ENCODE measurements around the gene CNOT1.
A peak's percentile ranks its signal among the peaks of the same experiment; 100 is the strongest.
"Not testable (repeated sequence)": the region's sequence is repeated elsewhere in the genome, so short reads cannot be mapped to it uniquely, and the experiment has no call there.

CNOT1 gene

GRCh38 chr16:58629733-58630640 is at the start of gene CNOT1:
CNOT1 (minus strand) TSS chr16:58629826; CDS start chr16:58599337, 30,489 bp downstream.
- in situ Hi-C loops (cut with MboI; ENCODE audit: low pct_unique_long_range_greater_than_20kb, low sequenced_read_pairs): no loop called here
- DNase-seq: peak; percentile 100

DNA sequence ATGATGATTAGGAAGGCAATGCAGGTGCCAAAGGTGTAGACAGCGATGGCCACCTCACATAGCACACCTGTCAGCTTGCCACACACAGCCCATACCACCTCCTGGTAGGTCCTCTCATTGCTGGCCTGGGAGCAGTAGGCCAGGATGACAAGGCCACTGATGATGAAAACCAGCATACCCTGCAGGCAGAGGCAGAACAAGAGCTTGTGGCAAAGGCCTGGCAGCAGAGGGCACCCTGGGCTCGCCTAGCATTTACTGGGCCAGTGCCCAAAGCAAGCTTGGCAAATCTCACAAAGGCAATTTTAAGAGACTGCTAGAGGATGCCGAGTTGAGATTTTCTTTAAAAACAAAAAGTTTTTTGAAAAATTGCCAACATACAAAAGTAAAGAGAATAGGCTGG is 49.1 kb upstream of the CNOT1 start:
- in situ Hi-C loops (cut with MboI; ENCODE audit: low pct_unique_long_range_greater_than_20kb, low sequenced_read_pairs): no loop called here
- DNase-seq: no peak

DNA sequence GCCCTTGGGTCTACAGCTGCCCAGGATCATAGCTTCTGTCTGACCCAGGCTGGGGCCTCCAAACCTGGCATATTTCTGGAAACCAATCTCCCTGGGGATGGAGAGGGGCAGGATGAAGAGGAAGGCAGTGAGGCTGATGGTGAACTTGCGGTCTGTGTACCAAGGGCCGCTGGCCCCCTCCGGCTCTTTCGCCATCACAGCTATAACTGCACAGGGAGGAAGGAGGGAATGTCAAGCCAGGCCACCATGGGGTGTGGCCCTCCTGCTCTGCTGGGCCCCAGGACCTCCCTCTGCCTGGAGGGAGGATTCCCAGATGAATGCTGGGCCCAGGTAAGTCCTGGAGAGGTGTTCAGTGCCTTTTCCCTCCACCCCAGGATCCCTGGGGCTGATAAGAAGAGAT is 48.6 kb upstream of the CNOT1 start:
- in situ Hi-C loops (cut with MboI; ENCODE audit: low pct_unique_long_range_greater_than_20kb, low sequenced_read_pairs): no loop called here
- DNase-seq: no peak

DNA sequence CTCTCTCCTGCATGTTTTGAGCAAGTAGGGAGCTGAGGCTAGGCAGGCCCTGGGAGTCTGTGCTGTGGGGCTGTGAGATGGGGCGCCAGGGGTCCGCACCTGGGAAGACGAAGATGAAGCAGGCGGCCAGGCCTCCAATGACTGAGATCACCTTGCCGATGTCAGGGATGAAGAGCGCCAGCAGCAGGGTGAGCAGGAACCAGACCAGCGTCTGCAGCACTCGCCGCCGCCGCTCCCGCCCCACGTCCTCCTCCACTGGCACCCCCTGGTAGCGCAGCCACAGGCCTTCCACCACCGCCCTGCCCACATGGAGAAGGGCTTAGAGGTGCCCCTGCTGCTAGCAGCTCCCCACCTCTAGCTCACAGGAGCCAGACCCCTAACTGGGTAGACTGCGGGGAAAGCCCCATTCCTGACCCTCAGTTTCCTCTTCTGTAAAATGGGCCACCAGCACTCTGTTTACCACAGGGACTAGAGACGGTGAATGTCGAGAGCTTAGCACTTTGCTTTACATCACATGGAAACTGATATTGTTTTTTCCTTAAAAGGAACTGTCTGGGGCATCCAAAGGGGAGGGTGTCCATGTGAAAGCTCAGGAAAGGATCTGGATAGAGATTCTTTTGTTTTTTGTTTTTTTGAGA is 41.4 kb upstream of the CNOT1 start:
- in situ Hi-C loops (cut with MboI; ENCODE audit: low pct_unique_long_range_greater_than_20kb, low sequenced_read_pairs): loop anchor here (25.0 kb wide), 1 partner anchor 334 kb away; no protein-coding TSS in a partner anchor
- no peak for DNase-seq

DNA sequence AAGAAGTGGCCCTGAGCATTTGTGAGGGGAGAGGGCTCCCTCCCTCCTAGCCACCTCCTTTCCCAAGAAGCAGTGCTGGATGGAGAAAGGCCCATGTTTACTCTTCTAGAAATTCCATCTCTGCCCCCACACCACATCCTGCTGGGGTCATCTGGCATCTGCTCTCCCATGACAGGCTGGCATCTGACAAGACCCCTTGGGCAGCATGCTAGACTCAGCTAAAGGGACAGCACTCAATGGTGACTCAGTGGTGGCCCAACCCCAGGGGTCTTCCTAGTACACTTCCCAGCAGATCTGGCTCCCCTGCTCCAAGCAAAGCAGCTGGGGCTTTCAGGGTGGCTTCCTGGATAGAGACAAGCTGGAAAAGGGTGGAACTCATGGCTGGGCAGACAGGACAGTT is 40.6 kb upstream of the CNOT1 start:
- in situ Hi-C loops (cut with MboI; ENCODE audit: low pct_unique_long_range_greater_than_20kb, low sequenced_read_pairs): loop anchor here (25.0 kb wide), 1 partner anchor 333 kb away; no protein-coding TSS in a partner anchor

DNA sequence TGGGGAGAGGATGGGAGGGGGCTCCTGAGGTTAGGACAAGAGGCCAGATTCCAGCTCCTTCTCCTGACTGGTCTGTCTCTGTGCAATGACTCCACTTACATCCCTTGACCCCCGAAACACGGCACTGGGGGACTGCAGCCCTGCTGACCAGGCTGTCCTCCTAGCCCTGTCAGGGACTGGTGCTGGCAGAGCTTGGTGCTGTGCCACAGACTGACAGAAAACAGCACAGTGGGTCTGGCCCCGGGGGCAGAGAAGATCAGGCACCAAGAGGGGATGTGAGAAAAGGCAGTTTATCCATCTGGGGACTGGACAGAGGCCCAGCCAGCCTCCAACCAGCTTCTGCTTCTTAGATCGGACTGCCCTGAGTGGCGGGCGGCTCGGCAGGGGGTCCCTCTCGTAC is 35.6 kb upstream of the CNOT1 start:
- DNase-seq: no peak
- in situ Hi-C loops (cut with MboI; ENCODE audit: low pct_unique_long_range_greater_than_20kb, low sequenced_read_pairs): loop anchor here (25.0 kb wide), 1 partner anchor 328 kb away; no protein-coding TSS in a partner anchor

More for the DNA sequence above, 40.6 kb upstream of the CNOT1 start:
- no peak for DNase-seq

- in situ Hi-C loops (cut with MboI; ENCODE audit: low pct_unique_long_range_greater_than_20kb, low sequenced_read_pairs): loop anchor here (25.0 kb wide), 1 partner anchor 324 kb away; no protein-coding TSS in a partner anchor
- DNase-seq: peak; percentile 78
These were observed 31.7 kb upstream of the CNOT1 start for GRCh38 chr16:58661199-58661830.

- in situ Hi-C loops (cut with MboI; ENCODE audit: low pct_unique_long_range_greater_than_20kb, low sequenced_read_pairs): loop anchor here (25.0 kb wide), 1 partner anchor 323 kb away; no protein-coding TSS in a partner anchor
- DNase-seq: not testable (repeated sequence)
These were observed 30.3 kb upstream of the CNOT1 start for GRCh38 chr16:58659911-58660310.

- DNase-seq: peak; percentile 9
These were observed 29.2 kb upstream of the CNOT1 start for GRCh38 chr16:58658796-58659211.

DNA sequence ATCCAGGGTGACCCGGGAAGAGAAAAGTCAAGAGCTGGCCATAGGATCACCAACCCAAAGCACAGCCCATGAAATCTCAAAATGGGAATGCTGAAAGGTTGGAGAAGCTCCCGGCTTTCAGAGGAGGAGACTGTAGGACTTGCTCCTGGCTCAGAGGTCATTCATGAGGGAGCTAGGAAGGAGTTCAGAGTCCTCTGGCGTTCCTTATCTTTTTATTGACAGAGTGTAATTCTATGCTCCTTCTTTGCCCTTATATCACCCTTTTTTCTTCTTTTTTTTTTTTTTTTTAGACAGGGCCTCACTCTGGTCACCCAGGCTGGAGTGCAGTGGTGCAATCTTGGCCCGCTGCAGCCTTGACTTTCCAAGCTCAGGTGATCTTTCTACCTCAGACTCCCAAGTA is 27.3 kb upstream of the CNOT1 start:
- DNase-seq: no peak
- in situ Hi-C loops (cut with MboI; ENCODE audit: low pct_unique_long_range_greater_than_20kb, low sequenced_read_pairs): loop anchor here (25.0 kb wide), 1 partner anchor 320 kb away; no protein-coding TSS in a partner anchor

More at GRCh38 chr16:58658796-58659211, 29.2 kb upstream of the CNOT1 start:
- in situ Hi-C loops (cut with MboI; ENCODE audit: low pct_unique_long_range_greater_than_20kb, low sequenced_read_pairs): loop anchor here (25.0 kb wide), 1 partner anchor 322 kb away; no protein-coding TSS in a partner anchor

DNA sequence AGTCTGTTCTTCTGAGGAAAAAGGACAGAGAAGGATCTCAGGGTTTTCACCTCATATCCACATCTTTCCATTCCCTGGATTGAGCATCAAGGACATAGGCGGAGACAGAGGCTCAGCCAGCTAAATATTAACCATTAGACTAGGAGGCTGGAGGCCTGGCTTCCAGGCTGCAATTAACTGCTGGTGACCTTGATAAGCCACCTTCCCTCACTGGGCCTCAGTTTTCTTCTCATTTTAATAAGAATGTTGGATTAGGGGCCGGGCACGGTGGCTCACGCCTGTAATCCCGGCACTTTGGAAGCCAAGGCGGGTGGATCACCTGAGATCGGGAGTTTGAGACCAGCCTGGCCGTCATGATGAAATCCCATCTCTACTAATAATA is 25.6 kb upstream of the CNOT1 start:
- DNase-seq: no peak
- in situ Hi-C loops (cut with MboI; ENCODE audit: low pct_unique_long_range_greater_than_20kb, low sequenced_read_pairs): loop anchor here (25.0 kb wide), 1 partner anchor 318 kb away; no protein-coding TSS in a partner anchor

DNA sequence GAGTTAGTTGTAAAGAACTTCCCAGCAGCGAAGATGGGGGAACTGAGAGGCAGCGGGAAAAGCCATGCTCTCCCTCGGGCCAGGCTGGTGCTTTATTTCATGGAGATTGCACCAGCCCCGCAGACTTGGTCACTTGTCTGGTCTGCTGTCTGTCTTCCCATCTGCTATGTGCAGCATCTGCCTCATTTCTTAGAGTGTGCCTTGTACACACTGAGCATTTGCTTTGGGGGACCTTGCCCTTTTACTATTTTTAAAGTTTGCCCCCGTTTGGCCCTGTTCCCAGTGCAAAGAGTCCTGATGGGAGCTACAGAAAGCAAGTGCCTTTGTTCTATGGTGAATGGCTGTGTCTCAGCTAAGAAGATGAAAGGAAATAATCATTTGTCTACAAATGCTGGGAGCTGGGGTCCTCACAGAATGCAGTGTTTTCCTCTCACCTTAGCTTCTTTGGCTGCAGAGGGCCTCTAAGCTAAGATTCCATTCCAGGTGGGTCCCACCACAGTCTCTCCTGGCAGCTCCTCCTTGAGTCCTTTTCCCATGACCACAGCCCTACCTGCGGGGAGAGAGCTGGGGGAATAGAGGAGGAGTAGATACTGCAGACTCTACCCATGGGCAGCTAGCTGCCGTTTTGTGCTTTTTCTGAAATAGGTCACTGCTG is 25.1 kb upstream of the CNOT1 start:
- no peak for DNase-seq
- in situ Hi-C loops (cut with MboI; ENCODE audit: low pct_unique_long_range_greater_than_20kb, low sequenced_read_pairs): loop anchor here (25.0 kb wide), 1 partner anchor 317 kb away; no protein-coding TSS in a partner anchor

GRCh38 chr16:58652741-58653140 is 23.1 kb upstream of the CNOT1 start:
- no peak for DNase-seq
- in situ Hi-C loops (cut with MboI; ENCODE audit: low pct_unique_long_range_greater_than_20kb, low sequenced_read_pairs): loop anchor here (25.0 kb wide), 1 partner anchor 315 kb away; no protein-coding TSS in a partner anchor

- no peak for DNase-seq
- in situ Hi-C loops (cut with MboI; ENCODE audit: low pct_unique_long_range_greater_than_20kb, low sequenced_read_pairs): loop anchor here (25.0 kb wide), 1 partner anchor 315 kb away; no protein-coding TSS in a partner anchor
These were observed 22.3 kb upstream of the CNOT1 start for GRCh38 chr16:58651965-58652348.

- in situ Hi-C loops (cut with MboI; ENCODE audit: low pct_unique_long_range_greater_than_20kb, low sequenced_read_pairs): loop anchor here (25.0 kb wide), 1 partner anchor 312 kb away; no protein-coding TSS in a partner anchor
- DNase-seq: no peak
These were observed 20.1 kb upstream of the CNOT1 start for GRCh38 chr16:58649707-58650106.

DNA sequence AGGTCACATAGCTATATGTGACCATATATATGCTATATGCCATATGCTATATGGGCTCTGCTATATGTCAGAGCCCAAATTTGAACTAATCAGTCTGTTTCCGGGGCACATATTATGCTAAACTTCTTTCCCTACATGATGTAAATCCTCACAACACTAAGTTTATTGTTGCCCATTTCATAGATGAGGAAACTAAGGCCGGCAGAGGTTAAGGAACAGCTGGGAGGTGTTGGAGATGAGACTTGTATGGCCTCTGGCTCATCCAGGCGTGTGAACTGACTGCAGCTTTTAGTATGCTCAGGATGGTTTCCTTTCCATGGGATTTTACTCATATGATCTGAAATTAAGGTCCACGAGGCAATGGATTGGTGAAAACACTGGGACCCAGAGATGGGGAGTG is 17.5 kb upstream of the CNOT1 start:
- DNase-seq: no peak
- in situ Hi-C loops (cut with MboI; ENCODE audit: low pct_unique_long_range_greater_than_20kb, low sequenced_read_pairs): no loop called here

DNA sequence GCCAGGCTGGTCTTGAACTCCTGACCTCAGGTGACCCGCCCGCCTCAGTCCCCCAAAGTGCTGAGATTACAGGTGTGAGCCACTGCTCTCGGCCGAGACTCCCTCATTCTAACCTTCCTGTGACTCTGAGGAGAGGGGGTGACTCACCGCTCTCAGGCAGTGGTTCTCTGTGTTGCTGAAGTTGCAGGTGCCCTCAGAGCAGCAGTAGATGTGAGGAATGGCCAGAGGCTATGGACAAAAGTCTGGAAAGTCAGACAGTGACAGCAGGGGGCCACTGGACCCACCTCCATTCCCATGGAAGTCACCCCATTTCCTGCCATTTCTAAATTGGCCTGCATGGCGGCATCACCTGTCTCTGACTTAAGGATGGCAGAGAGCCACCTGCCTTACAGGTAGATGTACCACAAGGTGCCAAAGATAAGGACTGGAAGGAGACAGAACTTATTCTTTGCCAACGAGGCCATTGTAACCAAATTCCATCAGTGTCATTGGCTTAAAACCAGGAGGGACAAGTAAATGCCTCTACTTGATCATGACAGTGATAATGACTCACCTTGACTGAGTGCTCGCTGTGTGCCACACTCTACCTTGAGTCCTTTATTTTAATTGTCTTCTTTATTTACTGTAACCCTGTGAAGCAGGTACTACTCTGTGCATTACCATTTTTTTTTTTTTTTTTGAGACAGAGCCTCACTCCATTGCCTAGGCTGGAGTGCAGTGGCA is 15.3 kb upstream of the CNOT1 start:
- in situ Hi-C loops (cut with MboI; ENCODE audit: low pct_unique_long_range_greater_than_20kb, low sequenced_read_pairs): no loop called here
- no peak for DNase-seq

GRCh38 chr16:58644108-58644507 is 14.5 kb upstream of the CNOT1 start:
- in situ Hi-C loops (cut with MboI; ENCODE audit: low pct_unique_long_range_greater_than_20kb, low sequenced_read_pairs): no loop called here
- no peak for DNase-seq
